ENCODE data around the gene MT4. TPM values are rescaled to one million over a fixed set of nuclear protein-coding genes. Genes with fewer than 3 reads are reported as not detected.

MT4 gene
- total and polyA plus RNA-seq, 11 donors, result not detected

GRCh38 chr16:56608043-56608875 is 43.4 kb downstream of the MT4 start, which contains the start of gene MT2A:
MT2A (plus strand) TSS chr16:56608584; CDS start chr16:56608656, 72 bp downstream.
- no peaks in the 10 kb centered on the region for H3K27me3 ChIP-seq
- no peaks in the 10 kb centered on the region for H3K36me3 ChIP-seq
- no peak for TF ChIP-seq CTCF (IDR thresholded peaks at IDR 0.05)
- peak; percentile 67 to 91 for TF ChIP-seq POLR2A (IDR thresholded peaks at IDR 0.05)
- H3K9me3 ChIP-seq, result no peaks in the 10 kb centered on the region
- ATAC-seq (peak; percentile 63 to 89 (median 84)), DNase-seq (peak; percentile 93 to 98 (median 96))
- WGBS, 4 donors, result 4 to 15% (median 7%) methylated on average over 20 to 62 of the region's 62 CpGs
- peaks cover 9 to 70% (median 57%) of the 10 kb centered on the region in 12 donors for H3K4me1 ChIP-seq
- H3K27ac ChIP-seq, result peak within 1 kb of the TSS; percentile 86 to 99 (median 96)
- peak within 1 kb of the TSS; percentile 58 to 87 (median 71) for H3K4me3 ChIP-seq
- intact Hi-C loops (cut with DNase I), result loop anchor here (1.0 to 10.0 kb wide), 10 partner anchors 17 to 177 kb away; partner anchors contain the start of genes MT1X (in 8 of the 10), MT1E (in 2 of the 10) and MT1A (in 1 of the 10)

- peak in 3 of 12 donors; percentile 16 to 38 (median 30) for TF ChIP-seq CTCF (IDR thresholded peaks at IDR 0.05)
- TF ChIP-seq POLR2A (IDR thresholded peaks at IDR 0.05), result no peak
- WGBS, 4 donors, result 2 to 3% (median 2%) methylated on average over 19 to 21 of the region's 21 CpGs
- H3K4me3 ChIP-seq, result peak overlapping the region; percentile 58 to 87 (median 71)
- intact Hi-C loops (cut with DNase I), result loop anchor here (1.0 to 10.0 kb wide), 11 partner anchors 16 to 176 kb away; partner anchors contain the start of genes MT1X (in 8 of the 10), MT1E (in 3 of the 10) and MT1A (in 1 of the 10)
- no peaks in the 10 kb centered on the region for H3K27me3 ChIP-seq
- DNase-seq (peak in 1 of 5 donors; percentile 36), ATAC-seq (no peak)
- no peaks in the 10 kb centered on the region for H3K36me3 ChIP-seq
- peak overlapping the region; percentile 86 to 99 (median 96) for H3K27ac ChIP-seq
- peaks cover 9 to 67% (median 57%) of the 10 kb centered on the region in 12 donors for H3K4me1 ChIP-seq
- no peaks in the 10 kb centered on the region for H3K9me3 ChIP-seq
These were observed 44.1 kb downstream of the MT4 start for GRCh38 chr16:56608876-56609462.

- 2 to 6% (median 3%) methylated on average over 6 of the region's 6 CpGs for WGBS, 4 donors
- no peaks in the 10 kb centered on the region for H3K9me3 ChIP-seq
- H3K27me3 ChIP-seq, result no peaks in the 10 kb centered on the region
- ATAC-seq (peak in 2 of 4 donors; percentile 6 to 14), DNase-seq (peak in 4 of 5 donors; percentile 77 to 83 (median 78))
- H3K4me1 ChIP-seq, result peaks cover 9 to 67% (median 57%) of the 10 kb centered on the region in 12 donors
- H3K36me3 ChIP-seq, result no peaks in the 10 kb centered on the region
- intact Hi-C loops (cut with DNase I), result loop anchor here (1.0 to 10.0 kb wide), 10 partner anchors 15 to 175 kb away; partner anchors contain the start of genes MT1X (in 7 of the 10), MT1E (in 3 of the 10) and MT1A (in 1 of the 10)
- H3K27ac ChIP-seq, result peak overlapping the region; percentile 86 to 99 (median 96)
- TF ChIP-seq CTCF (IDR thresholded peaks at IDR 0.05) (peak in 1 of 12 donors; percentile 3), POLR2A (IDR thresholded peaks at IDR 0.05) (no peak)
- peak overlapping the region; percentile 58 to 87 (median 71) for H3K4me3 ChIP-seq
These were observed 44.6 kb downstream of the MT4 start for GRCh38 chr16:56609463-56609921.

Measured in heart left ventricle (tissue), 16 donors.